ENCODE measurements around the gene SYNDIG1. TPM values are rescaled to one million over a fixed set of nuclear protein-coding genes. Genes with fewer than 3 reads are reported as not detected.

Gene SYNDIG1
- total RNA-seq, 4 donors from 2014 or later: 8.3 to 12.4 (median 10.2) TPM

DNA sequence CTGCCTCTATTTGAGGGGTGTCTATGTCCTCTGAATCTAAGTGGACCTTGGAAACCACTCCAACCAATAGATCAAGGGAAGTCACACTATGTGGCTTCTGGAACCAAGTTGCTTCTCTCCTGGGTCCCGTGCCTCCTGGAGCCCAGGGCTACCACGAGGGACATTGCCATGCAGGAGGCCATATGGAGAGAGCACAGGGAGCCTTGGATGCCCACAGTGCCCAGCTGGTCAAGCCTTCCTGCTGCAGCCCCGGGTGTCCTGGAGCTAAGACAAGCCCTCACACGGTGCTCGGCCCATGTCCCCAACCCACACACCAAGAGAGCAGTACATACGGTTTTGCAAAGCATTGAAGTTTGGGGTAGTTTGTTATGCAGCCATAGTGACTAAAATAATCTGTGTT is 231.6 kb downstream of the SYNDIG1 start:
- H3K27ac ChIP-seq: no peak overlapping the region
- H3K4me3 ChIP-seq (replicated peaks in 1 of 3): no peak overlapping the region
- no peaks in the 10 kb centered on the region for H3K9me3 ChIP-seq
- no peaks in the 10 kb centered on the region for H3K36me3 ChIP-seq
- intact Hi-C loops (cut with DNase I): no loop called here
- no peaks in the 10 kb centered on the region for H3K4me1 ChIP-seq
- WGBS, 2 donors: 80 to 98% methylated on average over 5 to 6 of the region's 6 CpGs
- TF ChIP-seq POLR2A (IDR thresholded peaks at IDR 0.05): no peak
- DNase-seq: no peak
- H3K27me3 ChIP-seq: no peaks in the 10 kb centered on the region

DNA sequence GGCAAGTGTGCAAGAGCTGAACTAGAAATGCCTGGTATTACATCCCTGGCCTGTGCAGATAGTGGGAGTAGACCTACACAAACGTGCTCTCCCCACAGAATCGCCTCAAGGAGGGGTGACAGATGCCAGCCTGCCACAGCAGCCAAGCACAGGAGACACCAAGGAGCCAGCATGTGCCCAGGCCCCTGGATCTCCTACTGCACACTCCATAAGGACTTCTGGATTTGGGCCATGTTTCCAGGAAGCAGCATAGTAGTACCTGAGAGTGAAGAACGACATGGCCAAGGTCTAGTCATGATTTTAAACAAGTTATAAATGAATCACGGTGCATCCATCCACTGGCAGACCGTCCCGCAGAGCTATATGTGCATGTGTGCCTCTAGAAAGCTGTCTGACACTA is 232.2 kb downstream of the SYNDIG1 start:
- no peak for DNase-seq
- Histone ChIP-seq H3K4me1 (no peaks in the 10 kb centered on the region), H3K27ac (no peak overlapping the region), H3K36me3 (no peaks in the 10 kb centered on the region), H3K4me3 (replicated peaks in 1 of 3) (no peak overlapping the region), H3K9me3 (no peaks in the 10 kb centered on the region), H3K27me3 (no peaks in the 10 kb centered on the region)
- 74 to 82% methylated on average over 6 of the region's 6 CpGs for WGBS, 2 donors
- intact Hi-C loops (cut with DNase I): no loop called here
- TF ChIP-seq, protein P1, sequence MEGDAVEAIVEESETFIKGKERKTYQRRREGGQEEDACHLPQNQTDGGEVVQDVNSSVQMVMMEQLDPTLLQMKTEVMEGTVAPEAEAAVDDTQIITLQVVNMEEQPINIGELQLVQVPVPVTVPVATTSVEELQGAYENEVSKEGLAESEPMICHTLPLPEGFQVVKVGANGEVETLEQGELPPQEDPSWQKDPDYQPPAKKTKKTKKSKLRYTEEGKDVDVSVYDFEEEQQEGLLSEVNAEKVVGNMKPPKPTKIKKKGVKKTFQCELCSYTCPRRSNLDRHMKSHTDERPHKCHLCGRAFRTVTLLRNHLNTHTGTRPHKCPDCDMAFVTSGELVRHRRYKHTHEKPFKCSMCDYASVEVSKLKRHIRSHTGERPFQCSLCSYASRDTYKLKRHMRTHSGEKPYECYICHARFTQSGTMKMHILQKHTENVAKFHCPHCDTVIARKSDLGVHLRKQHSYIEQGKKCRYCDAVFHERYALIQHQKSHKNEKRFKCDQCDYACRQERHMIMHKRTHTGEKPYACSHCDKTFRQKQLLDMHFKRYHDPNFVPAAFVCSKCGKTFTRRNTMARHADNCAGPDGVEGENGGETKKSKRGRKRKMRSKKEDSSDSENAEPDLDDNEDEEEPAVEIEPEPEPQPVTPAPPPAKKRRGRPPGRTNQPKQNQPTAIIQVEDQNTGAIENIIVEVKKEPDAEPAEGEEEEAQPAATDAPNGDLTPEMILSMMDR (IDR thresholded peaks at IDR 0.05): no peak
- TF ChIP-seq POLR2A (IDR thresholded peaks at IDR 0.05): no peak

DNA sequence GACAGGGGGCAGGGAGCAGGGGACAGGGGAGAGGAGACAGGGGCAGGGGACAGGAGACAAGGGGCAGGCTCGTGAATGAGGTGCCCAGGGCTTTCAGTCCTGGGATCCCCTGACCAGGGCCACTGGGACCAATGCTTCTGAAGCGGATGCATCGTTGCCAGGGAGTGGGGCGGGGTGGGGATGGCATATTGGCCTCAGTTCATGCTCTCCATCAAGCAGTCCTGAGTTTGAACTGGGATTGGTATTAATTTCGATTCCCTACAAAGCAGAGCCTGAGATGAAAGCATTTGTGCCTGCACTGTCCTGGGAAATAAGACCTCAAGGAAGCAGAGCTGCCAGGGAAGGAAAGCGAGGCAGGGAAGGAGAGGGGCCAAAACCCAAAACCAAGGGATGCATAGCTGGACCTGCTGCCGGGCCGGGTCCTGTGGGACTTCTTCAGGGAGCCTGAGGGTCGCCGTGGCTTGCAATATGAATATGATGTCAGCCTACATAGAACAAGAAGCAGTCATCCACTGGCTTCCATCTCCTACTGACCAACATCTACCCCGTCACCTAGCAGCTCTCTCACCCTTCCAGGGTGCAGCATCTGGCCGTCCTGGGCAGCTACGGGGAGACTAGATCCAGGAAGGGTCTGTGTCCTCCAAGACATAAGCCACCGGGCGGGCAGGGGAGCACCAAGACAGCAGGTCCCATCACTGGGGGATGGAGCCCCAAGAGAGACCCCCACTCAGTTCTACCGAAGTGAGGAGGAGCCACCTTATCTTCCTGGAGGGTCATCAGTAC is 233.3 kb downstream of the SYNDIG1 start:
- no peak overlapping the region for H3K4me3 ChIP-seq (replicated peaks in 1 of 3)
- no peaks in the 10 kb centered on the region for H3K9me3 ChIP-seq
- TF ChIP-seq, protein P1 (IDR thresholded peaks at IDR 0.05): no peak
- TF ChIP-seq POLR2A (IDR thresholded peaks at IDR 0.05): no peak
- WGBS, 2 donors: 86 to 90% methylated on average over 14 to 16 of the region's 16 CpGs
- H3K27me3 ChIP-seq: no peaks in the 10 kb centered on the region
- no peaks in the 10 kb centered on the region for H3K36me3 ChIP-seq
- intact Hi-C loops (cut with DNase I): no loop called here
- no peaks in the 10 kb centered on the region for H3K4me1 ChIP-seq
- DNase-seq: no peak
- H3K27ac ChIP-seq: no peak overlapping the region

DNA sequence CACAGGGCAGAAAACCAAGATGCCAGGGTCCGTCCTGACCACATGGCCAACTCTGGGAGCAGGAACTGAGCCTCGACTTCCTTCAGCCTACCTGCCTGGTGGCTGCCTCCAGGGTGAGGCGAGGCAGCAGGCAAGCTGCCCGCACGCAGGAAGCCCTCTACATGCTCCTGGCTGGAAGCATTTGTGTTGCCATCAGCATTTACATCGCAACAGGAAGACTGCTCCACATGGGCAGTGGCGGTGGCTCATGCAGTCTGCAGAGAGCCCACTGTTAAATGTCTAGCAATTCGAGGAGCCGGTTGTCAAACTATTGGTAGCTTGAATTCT is 233.8 kb downstream of the SYNDIG1 start:
- DNase-seq: no peak
- no peak overlapping the region for H3K27ac ChIP-seq
- WGBS, 2 donors: 85 to 93% methylated on average over 5 to 9 of the region's 9 CpGs
- no peaks in the 10 kb centered on the region for H3K9me3 ChIP-seq
- intact Hi-C loops (cut with DNase I): no loop called here
- H3K4me1 ChIP-seq: no peaks in the 10 kb centered on the region
- TF ChIP-seq, protein P1 (IDR thresholded peaks at IDR 0.05): no peak
- TF ChIP-seq POLR2A (IDR thresholded peaks at IDR 0.05): no peak
- H3K4me3 ChIP-seq (replicated peaks in 1 of 3): no peak overlapping the region
- H3K36me3 ChIP-seq: no peaks in the 10 kb centered on the region
- no peaks in the 10 kb centered on the region for H3K27me3 ChIP-seq

DNA sequence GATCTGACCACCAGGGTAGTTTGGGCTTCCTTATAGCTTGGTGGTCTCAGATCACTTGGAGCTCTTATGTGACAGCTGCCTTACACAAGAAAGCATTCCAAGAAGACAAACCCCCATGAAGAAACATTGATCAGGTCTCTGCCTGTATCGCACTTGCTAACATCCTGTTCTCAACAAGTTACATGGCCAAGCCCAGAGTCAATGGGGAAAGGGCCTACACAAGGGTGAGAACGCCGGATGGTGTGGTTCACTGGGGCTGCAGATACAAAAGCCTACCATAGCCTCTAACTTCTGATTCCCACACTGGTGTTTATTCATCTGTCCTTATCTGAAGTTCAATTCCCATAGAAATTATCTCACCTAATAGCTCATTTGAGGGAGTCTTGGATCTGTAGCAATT is 235.5 kb downstream of the SYNDIG1 start:
- WGBS, 2 donors: 98% methylated on average over 3 of the region's 3 CpGs
- Histone ChIP-seq H3K4me3 (replicated peaks in 1 of 3) (no peak overlapping the region), H3K9me3 (no peaks in the 10 kb centered on the region), H3K27ac (no peak overlapping the region), H3K36me3 (no peaks in the 10 kb centered on the region), H3K27me3 (no peaks in the 10 kb centered on the region), H3K4me1 (peaks cover 3 to 11% of the 10 kb centered on the region in 2 donors)
- no peak for TF ChIP-seq POLR2A (IDR thresholded peaks at IDR 0.05)
- TF ChIP-seq, protein P1 (IDR thresholded peaks at IDR 0.05): no peak
- intact Hi-C loops (cut with DNase I): no loop called here
- no peak for DNase-seq
